NB4 (cell line): ENCODE results near the gene C11orf21.

ENCODE experiments used
- POLR2A ChIP-seq: IDR thresholded peaks from 2 replicates; pipeline ENCODE4 v1.6.1; 2011; ENCODE audit warnings: mild to moderate bottlenecking; ENCODE audit not compliant: insufficient read length; ENCODE audit errors: extremely low read depth
- TF ChIP-seq, protein P1 (sequence below): IDR thresholded peaks from one replicate; pipeline ENCODE4 v1.5.1; 2012; ENCODE audit warnings: low read depth, low read length

GRCh38 chr11:2306877-2307500 is 5.3 kb upstream of the C11orf21 start:
- TF ChIP-seq, protein P1, sequence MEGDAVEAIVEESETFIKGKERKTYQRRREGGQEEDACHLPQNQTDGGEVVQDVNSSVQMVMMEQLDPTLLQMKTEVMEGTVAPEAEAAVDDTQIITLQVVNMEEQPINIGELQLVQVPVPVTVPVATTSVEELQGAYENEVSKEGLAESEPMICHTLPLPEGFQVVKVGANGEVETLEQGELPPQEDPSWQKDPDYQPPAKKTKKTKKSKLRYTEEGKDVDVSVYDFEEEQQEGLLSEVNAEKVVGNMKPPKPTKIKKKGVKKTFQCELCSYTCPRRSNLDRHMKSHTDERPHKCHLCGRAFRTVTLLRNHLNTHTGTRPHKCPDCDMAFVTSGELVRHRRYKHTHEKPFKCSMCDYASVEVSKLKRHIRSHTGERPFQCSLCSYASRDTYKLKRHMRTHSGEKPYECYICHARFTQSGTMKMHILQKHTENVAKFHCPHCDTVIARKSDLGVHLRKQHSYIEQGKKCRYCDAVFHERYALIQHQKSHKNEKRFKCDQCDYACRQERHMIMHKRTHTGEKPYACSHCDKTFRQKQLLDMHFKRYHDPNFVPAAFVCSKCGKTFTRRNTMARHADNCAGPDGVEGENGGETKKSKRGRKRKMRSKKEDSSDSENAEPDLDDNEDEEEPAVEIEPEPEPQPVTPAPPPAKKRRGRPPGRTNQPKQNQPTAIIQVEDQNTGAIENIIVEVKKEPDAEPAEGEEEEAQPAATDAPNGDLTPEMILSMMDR = no peak
- TF ChIP-seq POLR2A = no peak
